HEK293 (cell line): ENCODE measurements around the gene RPEL1.

Experiments used
- CTCF ChIA-PET: fragments of 350-600 bp; formaldehyde crosslinking; extraction: SDS; loops from one replicate; lab custom pipeline; 2021; ENCODE audit warnings: antibody characterized with exemption; lab: Yijun Ruan, JAX
- POLR2A ChIA-PET: fragments of 300-600 bp; formaldehyde crosslinking; extraction: SDS; loops from one replicate; lab custom pipeline; 2020; ENCODE audit warnings: antibody characterized with exemption, inconsistent platforms; lab: Yijun Ruan, JAX
- H3K27ac ChIP-seq: fragments of 200-500 bp; sonication (Bioruptor generic); 2 replicates; pipeline ENCODE4 v1.5.1; 2014; ENCODE audit warnings: low read depth, low read length, control low read depth, inconsistent platforms; ENCODE audit errors: extremely low read depth
- H3K36me3 ChIP-seq, 2 experiments: fragments of 200-500 bp in 1 of 2; sonication (Bioruptor generic) in 1 of 2; 1 replicate in 1 of 2; 2 replicates in 1 of 2; pipeline ENCODE4 v1.5.1; 2014 to 2017; ENCODE audit warnings: inconsistent platforms in 2 of 2, low read length in 2 of 2; ENCODE audit not compliant: control insufficient read depth in 2 of 2, insufficient read depth in 1 of 2
- H3K4me1 ChIP-seq: fragments of 200-500 bp; sonication (Bioruptor generic); 2 replicates; pipeline ENCODE4 v1.5.1; 2014; ENCODE audit warnings: mild to moderate bottlenecking, low read length, inconsistent platforms; ENCODE audit not compliant: control insufficient read depth, insufficient read depth
- H3K4me3 ChIP-seq: 2 replicates; pipeline ENCODE4 v1.5.1; 2011; ENCODE audit warnings: low read depth, mild to moderate bottlenecking, control low read depth, low read length, moderate library complexity
- H3K9me3 ChIP-seq: fragments of 200-500 bp; sonication (Bioruptor generic); 2 replicates; pipeline ENCODE4 v1.5.1; 2014; ENCODE audit warnings: low read depth, low read length, inconsistent platforms; ENCODE audit not compliant: control insufficient read depth, insufficient read depth
- GFI1B ChIP-seq: fragments of 450-650 bp; formaldehyde crosslinking; IDR thresholded peaks from 2 replicates; pipeline ENCODE4 v1.5.1; 2016; ENCODE audit warnings: missing biosample characterization, missing genetic modification characterization
- PRDM1 ChIP-seq: fragments of 450-650 bp; formaldehyde crosslinking; IDR thresholded peaks from 2 replicates; pipeline ENCODE4; 2016; ENCODE audit warnings: missing biosample characterization, missing genetic modification characterization
- ZNF366 ChIP-seq: fragments of 450-650 bp; formaldehyde crosslinking; conservative IDR thresholded peaks from 2 replicates; pipeline ENCODE4 v1.5.1; 2016; ENCODE audit warnings: missing biosample characterization, missing genetic modification characterization
- ZNF514 ChIP-seq: fragments of 450-650 bp; formaldehyde crosslinking; IDR thresholded peaks from 2 replicates; pipeline ENCODE4 v1.5.1; 2016; ENCODE audit warnings: missing biosample characterization, missing genetic modification characterization
- ZNF571 ChIP-seq: fragments of 450-650 bp; formaldehyde crosslinking; IDR thresholded peaks from 2 replicates; pipeline ENCODE4 v1.5.0; 2017; ENCODE audit warnings: missing biosample characterization, missing genetic modification characterization
- ZNF654 ChIP-seq: fragments of 450-650 bp; formaldehyde crosslinking; IDR thresholded peaks from 2 replicates; pipeline ENCODE4 v1.5.1; 2016; ENCODE audit warnings: low read depth, missing biosample characterization, missing genetic modification characterization
- TF ChIP-seq, protein P1 (sequence below): fragments of 450-650 bp; formaldehyde crosslinking; IDR thresholded peaks from 2 replicates; pipeline ENCODE4 v1.5.1; 2016; ENCODE audit warnings: missing biosample characterization, missing genetic modification characterization
- TF ChIP-seq, protein P2 (sequence below): fragments of 450-650 bp; formaldehyde crosslinking; IDR thresholded peaks from 2 replicates; pipeline ENCODE4 v1.5.1; 2016; ENCODE audit warnings: missing biosample characterization, missing genetic modification characterization
- TF ChIP-seq, protein P3 (sequence below): fragments of 450-650 bp; formaldehyde crosslinking; IDR thresholded peaks from 2 replicates; pipeline ENCODE4 v1.5.1; 2016; ENCODE audit warnings: missing biosample characterization, missing genetic modification characterization, low read depth
- TF ChIP-seq, protein P4 (sequence below): fragments of 450-650 bp; formaldehyde crosslinking; IDR thresholded peaks from 2 replicates; pipeline ENCODE4 v1.5.1; 2016; ENCODE audit warnings: missing biosample characterization, missing genetic modification characterization
- TF ChIP-seq, protein P5 (sequence below): fragments of 450-650 bp; formaldehyde crosslinking; IDR thresholded peaks from 2 replicates; pipeline ENCODE4 v1.5.1; 2016; ENCODE audit warnings: missing biosample characterization, missing genetic modification characterization

Gene RPEL1

DNA sequence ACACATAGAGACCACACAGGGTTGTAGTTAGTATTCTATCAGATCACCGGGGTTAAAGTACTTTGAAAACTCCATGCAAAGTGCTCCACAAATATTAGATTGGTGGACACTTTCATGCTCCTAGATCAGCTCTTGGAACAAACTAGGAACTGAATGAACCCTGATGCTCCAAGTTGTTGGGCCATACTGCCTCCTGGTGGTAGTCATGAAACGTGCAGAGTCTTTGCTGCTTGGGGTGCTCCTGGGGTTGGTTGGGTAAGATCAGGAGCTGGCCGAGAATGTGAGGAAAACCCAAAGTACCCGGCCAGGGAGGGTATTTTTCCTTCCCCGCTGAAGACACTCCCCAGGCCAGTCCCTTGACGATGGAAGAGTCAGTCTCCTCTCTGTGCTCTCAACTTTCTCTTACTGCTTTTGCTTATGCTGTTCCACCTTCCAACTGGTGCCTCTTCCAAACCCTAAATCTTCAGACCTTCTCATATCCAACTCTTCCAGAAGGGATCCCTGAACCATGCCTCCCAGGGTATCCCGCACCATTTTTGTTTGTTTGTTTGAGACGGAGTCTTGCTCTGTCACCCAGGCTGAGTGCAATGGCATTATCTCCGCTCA lies 918 bp upstream of the RPEL1 start (continued):
- TF ChIP-seq, protein P1, sequence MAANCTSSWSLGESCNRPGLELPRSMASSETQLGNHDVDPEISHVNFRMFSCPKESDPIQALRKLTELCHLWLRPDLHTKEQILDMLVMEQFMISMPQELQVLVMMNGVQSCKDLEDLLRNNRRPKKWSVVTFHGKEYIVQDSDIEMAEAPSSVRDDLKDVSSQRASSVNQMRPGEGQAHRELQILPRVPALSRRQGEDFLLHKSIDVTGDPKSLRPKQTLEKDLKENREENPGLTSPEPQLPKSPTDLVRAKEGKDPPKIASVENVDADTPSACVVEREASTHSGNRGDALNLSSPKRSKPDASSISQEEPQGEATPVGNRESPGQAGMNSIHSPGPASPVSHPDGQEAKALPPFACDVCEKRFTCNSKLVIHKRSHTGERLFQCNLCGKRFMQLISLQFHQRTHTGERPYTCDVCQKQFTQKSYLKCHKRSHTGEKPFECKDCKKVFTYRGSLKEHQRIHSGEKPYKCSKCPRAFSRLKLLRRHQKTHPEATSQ (tag by site-specific recombination): no peak
- TF ChIP-seq ZNF654 (peak; percentile 71), ZNF571 (no peak), ZNF514 (tag by site-specific recombination) (no peak)
- TF ChIP-seq, protein P2, sequence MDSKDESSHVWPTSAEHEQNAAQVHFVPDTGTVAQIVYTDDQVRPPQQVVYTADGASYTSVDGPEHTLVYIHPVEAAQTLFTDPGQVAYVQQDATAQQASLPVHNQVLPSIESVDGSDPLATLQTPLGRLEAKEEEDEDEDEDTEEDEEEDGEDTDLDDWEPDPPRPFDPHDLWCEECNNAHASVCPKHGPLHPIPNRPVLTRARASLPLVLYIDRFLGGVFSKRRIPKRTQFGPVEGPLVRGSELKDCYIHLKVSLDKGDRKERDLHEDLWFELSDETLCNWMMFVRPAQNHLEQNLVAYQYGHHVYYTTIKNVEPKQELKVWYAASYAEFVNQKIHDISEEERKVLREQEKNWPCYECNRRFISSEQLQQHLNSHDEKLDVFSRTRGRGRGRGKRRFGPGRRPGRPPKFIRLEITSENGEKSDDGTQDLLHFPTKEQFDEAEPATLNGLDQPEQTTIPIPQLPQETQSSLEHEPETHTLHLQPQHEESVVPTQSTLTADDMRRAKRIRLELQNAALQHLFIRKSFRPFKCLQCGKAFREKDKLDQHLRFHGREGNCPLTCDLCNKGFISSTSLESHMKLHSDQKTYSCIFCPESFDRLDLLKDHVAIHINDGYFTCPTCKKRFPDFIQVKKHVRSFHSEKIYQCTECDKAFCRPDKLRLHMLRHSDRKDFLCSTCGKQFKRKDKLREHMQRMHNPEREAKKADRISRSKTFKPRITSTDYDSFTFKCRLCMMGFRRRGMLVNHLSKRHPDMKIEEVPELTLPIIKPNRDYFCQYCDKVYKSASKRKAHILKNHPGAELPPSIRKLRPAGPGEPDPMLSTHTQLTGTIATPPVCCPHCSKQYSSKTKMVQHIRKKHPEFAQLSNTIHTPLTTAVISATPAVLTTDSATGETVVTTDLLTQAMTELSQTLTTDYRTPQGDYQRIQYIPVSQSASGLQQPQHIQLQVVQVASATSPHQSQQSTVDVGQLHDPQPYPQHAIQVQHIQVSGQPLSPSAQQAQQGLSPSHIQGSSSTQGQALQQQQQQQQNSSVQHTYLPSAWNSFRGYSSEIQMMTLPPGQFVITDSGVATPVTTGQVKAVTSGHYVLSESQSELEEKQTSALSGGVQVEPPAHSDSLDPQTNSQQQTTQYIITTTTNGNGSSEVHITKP: no peak
- TF ChIP-seq, protein P3, sequence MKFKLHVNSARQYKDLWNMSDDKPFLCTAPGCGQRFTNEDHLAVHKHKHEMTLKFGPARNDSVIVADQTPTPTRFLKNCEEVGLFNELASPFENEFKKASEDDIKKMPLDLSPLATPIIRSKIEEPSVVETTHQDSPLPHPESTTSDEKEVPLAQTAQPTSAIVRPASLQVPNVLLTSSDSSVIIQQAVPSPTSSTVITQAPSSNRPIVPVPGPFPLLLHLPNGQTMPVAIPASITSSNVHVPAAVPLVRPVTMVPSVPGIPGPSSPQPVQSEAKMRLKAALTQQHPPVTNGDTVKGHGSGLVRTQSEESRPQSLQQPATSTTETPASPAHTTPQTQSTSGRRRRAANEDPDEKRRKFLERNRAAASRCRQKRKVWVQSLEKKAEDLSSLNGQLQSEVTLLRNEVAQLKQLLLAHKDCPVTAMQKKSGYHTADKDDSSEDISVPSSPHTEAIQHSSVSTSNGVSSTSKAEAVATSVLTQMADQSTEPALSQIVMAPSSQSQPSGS (tag by site-specific recombination): no peak

DNA sequence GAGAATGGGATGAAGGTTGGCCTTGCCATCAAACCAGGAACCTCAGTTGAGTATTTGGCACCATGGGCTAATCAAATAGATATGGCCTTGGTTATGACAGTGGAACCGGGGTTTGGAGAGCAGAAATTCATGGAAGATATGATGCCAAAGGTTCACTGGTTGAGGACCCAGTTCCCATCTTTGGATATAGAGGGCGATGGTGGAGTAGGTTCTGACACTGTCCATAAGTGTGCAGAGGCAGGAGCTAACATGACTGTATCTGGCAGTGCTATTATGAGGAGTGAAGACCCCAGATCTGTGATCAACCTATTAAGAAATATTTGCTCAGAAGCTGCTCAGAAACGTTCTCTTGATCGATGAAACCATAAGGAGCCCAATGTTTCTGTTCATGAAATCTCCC lies 637 bp downstream of the RPEL1 start:
- ChIA-PET CTCF (interaction anchor here (0.6 to 1.5 kb wide), 4 partner anchors 11 to 328 kb away, joined by 3 to 8 read pairs (median 3); partner anchors contain the start of gene CNNM2), POLR2A (no interaction called here)
- Histone ChIP-seq H3K9me3 (no peaks in the 10 kb centered on the region), H3K4me1 (peaks cover 5% of the 10 kb centered on the region; the same call in 1 of the 2 replicates), H3K27ac (no peak overlapping the region), H3K4me3 (no peak overlapping the region), H3K36me3 (no peaks in the 10 kb centered on the region)
- TF ChIP-seq GFI1B (tag by site-specific recombination) (no peak), ZNF654 (0 out of 2 replicates have a peak, but pooled peaks have one; percentile 15)

DNA sequence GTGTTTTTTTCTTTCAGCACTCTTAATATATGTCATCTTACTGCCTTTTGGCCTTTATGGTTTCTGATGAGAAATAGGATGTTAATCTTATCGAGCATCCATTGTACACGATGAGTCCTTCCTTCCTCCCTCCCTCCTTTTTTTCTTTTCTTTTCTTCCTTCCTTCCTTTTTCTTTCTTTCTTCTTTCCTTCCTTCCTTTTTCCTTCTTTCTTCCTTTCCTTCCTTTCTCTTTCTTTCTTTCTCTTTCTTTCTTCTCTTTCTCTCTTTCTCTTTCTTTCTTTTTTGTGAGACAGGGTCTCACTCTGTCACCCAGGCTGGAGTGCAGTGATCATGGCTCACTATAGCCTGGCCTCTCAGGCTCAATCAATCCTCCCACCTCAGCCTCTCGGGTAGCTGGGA lies 8.4 kb downstream of the RPEL1 start:
- no peak overlapping the region for H3K4me3 ChIP-seq
- TF ChIP-seq, protein P4, sequence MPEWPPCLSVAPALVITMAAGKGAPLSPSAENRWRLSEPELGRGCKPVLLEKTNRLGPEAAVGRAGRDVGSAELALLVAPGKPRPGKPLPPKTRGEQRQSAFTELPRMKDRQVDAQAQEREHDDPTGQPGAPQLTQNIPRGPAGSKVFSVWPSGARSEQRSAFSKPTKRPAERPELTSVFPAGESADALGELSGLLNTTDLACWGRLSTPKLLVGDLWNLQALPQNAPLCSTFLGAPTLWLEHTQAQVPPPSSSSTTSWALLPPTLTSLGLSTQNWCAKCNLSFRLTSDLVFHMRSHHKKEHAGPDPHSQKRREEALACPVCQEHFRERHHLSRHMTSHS (tag by site-specific recombination): no peak
- peak; percentile 90 for TF ChIP-seq PRDM1 (tag by site-specific recombination)
- TF ChIP-seq, protein P5, sequence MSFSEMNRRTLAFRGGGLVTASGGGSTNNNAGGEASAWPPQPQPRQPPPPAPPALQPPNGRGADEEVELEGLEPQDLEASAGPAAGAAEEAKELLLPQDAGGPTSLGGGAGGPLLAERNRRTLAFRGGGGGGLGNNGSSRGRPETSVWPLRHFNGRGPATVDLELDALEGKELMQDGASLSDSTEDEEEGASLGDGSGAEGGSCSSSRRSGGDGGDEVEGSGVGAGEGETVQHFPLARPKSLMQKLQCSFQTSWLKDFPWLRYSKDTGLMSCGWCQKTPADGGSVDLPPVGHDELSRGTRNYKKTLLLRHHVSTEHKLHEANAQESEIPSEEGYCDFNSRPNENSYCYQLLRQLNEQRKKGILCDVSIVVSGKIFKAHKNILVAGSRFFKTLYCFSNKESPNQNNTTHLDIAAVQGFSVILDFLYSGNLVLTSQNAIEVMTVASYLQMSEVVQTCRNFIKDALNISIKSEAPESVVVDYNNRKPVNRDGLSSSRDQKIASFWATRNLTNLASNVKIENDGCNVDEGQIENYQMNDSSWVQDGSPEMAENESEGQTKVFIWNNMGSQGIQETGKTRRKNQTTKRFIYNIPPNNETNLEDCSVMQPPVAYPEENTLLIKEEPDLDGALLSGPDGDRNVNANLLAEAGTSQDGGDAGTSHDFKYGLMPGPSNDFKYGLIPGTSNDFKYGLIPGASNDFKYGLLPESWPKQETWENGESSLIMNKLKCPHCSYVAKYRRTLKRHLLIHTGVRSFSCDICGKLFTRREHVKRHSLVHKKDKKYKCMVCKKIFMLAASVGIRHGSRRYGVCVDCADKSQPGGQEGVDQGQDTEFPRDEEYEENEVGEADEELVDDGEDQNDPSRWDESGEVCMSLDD (tag by site-specific recombination): no peak
- TF ChIP-seq ZNF366: peak; percentile 93
- TF ChIP-seq, all 188 proteins: peak for 2
- no peaks in the 10 kb centered on the region for H3K4me1 ChIP-seq
- no peaks in the 10 kb centered on the region for H3K36me3 ChIP-seq
- H3K9me3 ChIP-seq: no peaks in the 10 kb centered on the region
- POLR2A ChIA-PET: no interaction called here
- H3K27ac ChIP-seq: no peak overlapping the region
- CTCF ChIA-PET: no interaction called here
